HL-60 (cell line): ENCODE data around the gene TENM4.

Experiments used
- POLR2AphosphoS5 ChIP-seq: IDR thresholded peaks from 2 replicates; pipeline ENCODE4 v1.6.1; 2012; ENCODE audit warnings: low read depth
- SPI1 ChIP-seq: IDR thresholded peaks from 2 replicates; pipeline ENCODE4 v1.6.1; 2012; ENCODE audit warnings: low read depth, mild to moderate bottlenecking, borderline replicate concordance
- TF ChIP-seq, protein P1 (sequence below): IDR thresholded peaks from one replicate; pipeline ENCODE4 v1.5.1; 2011; ENCODE audit warnings: low read length, control low read depth, inconsistent platforms; ENCODE audit not compliant: insufficient read depth

DNA sequence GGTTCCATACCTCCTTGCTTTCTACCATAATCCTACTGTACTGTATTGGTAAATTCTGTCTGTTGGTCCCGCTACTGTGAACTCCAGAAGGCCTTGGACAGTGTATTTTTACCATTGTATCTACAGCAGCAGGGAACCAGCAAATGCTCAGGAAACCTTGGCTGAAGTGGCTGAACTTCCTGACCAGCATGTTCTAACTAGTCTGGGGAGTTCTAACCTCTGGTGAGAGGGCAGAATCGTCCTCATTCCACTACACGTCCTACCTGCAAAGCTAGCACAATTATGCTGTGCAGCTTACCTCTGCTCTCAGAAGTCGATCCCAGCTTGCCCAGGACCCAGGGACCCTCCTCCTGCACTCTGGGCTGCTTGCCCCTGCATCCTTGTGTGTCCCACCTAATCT, 283.1 kb downstream of the TENM4 start:
- TF ChIP-seq, protein P1, sequence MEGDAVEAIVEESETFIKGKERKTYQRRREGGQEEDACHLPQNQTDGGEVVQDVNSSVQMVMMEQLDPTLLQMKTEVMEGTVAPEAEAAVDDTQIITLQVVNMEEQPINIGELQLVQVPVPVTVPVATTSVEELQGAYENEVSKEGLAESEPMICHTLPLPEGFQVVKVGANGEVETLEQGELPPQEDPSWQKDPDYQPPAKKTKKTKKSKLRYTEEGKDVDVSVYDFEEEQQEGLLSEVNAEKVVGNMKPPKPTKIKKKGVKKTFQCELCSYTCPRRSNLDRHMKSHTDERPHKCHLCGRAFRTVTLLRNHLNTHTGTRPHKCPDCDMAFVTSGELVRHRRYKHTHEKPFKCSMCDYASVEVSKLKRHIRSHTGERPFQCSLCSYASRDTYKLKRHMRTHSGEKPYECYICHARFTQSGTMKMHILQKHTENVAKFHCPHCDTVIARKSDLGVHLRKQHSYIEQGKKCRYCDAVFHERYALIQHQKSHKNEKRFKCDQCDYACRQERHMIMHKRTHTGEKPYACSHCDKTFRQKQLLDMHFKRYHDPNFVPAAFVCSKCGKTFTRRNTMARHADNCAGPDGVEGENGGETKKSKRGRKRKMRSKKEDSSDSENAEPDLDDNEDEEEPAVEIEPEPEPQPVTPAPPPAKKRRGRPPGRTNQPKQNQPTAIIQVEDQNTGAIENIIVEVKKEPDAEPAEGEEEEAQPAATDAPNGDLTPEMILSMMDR: no peak
- TF ChIP-seq SPI1 (no peak), POLR2AphosphoS5 (no peak)
